Left lung (tissue), 10 donors: ENCODE results near the gene RAD9A. TPM values are rescaled to one million over a fixed set of nuclear protein-coding genes. Genes with fewer than 3 reads are reported as not detected.
"Not testable (repeated sequence)": the region's sequence is repeated elsewhere in the genome, so short reads cannot be mapped to it uniquely, and the experiment has no call there.

Source experiments
- ATAC-seq: fragments of 200-7000 bp; cut with Tn5 transposase; one replicate; pipeline ENCODE4 v1.9.1; 2020; ENCODE audit warnings: moderate library complexity
- DNase-seq, 4 donors: peaks; one replicate each; pipeline ENCODE4 v3.0.0-alpha.2; 2013 to 2020
- H3K27ac ChIP-seq, 2 donors: fragments of 200-600 bp; sonication (generic) in 1 of 2; one replicate each; pipeline versions ENCODE4 v1.5.0 to v1.8.0; 2020 to 2021
- H3K27me3 ChIP-seq, 2 donors: fragments of 200-600 bp; sonication (generic) in 1 of 2; one replicate each; pipeline versions ENCODE4 v1.5.0 to v1.8.0; 2020 to 2021
- H3K36me3 ChIP-seq, 2 donors: fragments of 200-600 bp; sonication (generic) in 1 of 2; one replicate each; pipeline versions ENCODE4 v1.5.0 to v1.8.0; 2020 to 2021
- H3K4me1 ChIP-seq, 2 donors: fragments of 200-600 bp; one replicate each; pipeline ENCODE4 v1.8.0; 2021
- H3K4me3 ChIP-seq, 2 donors: fragments of 200-600 bp; sonication (generic) in 1 of 2; one replicate each; pipeline versions ENCODE4 v1.5.0 to v1.8.0; 2020 to 2021; ENCODE audit warnings: mild to moderate bottlenecking in 1 of 2
- H3K9me3 ChIP-seq, 2 donors: fragments of 200-600 bp; sonication (generic) in 1 of 2; one replicate each; pipeline versions ENCODE4 v1.5.0 to v1.8.0; 2020 to 2021
- intact Hi-C, 2 donors: fragments of 100-400 bp; cut with DNase I; formaldehyde crosslinking; loops; one replicate each; pipeline versions ENCODE4 v1.11.2 to v1.14.2; 2022
- polyA plus RNA-seq, 6 donors: library from polyadenylated mRNA; unstranded; fragments of 120-200 nt; gene quantifications; one replicate each; pipeline ENCODE4 v1.2.1, GENCODE V29; 2013; ENCODE audit not compliant: insufficient read length in 6 of 6
- total RNA-seq, 2 donors: library from RNA; stranded (reverse); fragmentation: NEBNext Ultra II Directional; extraction: Animal tissue kit (Norgen Biotek cat#: 25700); gene quantifications; one replicate each; pipeline ENCODE4 v1.2.1, GENCODE V29; 2021
- TF ChIP-seq, protein P1 (sequence below), 2 donors: fragments of 200-600 bp; sonication (generic) in 1 of 2; IDR thresholded peaks; one replicate each; pipeline versions ENCODE4 v1.5.0 to v1.8.0; 2021; ENCODE audit warnings: antibody characterized with exemption in 2 of 2
- donor health status: DM: no; HTN: yes; CAD: no.
- donor health status: DM: no; HTN: no; CAD: no.

The RAD9A gene
- total and polyA plus RNA-seq, 8 donors = 18.4 to 31.3 (median 23.7) TPM

DNA sequence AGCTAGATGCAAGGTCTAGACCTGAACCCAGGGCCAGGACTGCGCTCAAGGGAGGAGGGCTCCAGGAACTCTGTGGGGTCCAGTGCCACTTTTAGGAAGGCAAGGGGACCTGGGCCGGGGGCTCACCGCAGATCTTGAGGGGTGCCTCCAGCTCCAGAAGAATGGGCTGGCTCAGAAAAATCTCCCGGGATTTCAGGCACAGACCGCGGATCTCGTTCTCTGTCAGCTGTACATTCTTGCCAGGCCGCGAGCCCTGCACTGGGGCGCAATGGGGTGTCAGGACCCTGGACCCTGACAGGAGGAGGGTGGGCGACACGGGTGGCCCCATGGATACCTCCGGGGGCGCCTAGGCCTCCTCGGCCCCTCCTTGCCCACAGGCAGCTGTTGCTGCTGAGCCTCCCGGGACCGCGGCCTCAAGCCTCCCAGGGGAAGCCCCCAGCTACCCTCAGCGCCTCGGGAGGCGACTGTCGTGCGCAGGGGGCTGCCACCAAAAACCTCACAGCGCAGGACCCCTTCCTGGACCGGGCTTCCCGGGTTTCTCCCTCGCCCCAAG, 9.2 kb downstream of the RAD9A start:
- H3K27me3 ChIP-seq = no peaks in the 10 kb centered on the region
- ATAC-seq (no peak), DNase-seq (peak in 1 of 4 donors; percentile 86)
- peaks cover 16 to 78% of the 10 kb centered on the region in 2 donors for H3K4me1 ChIP-seq
- no peaks in the 10 kb centered on the region for H3K9me3 ChIP-seq
- H3K4me3 ChIP-seq = peak overlapping the region; percentile 91 to 98
- TF ChIP-seq, protein P1, sequence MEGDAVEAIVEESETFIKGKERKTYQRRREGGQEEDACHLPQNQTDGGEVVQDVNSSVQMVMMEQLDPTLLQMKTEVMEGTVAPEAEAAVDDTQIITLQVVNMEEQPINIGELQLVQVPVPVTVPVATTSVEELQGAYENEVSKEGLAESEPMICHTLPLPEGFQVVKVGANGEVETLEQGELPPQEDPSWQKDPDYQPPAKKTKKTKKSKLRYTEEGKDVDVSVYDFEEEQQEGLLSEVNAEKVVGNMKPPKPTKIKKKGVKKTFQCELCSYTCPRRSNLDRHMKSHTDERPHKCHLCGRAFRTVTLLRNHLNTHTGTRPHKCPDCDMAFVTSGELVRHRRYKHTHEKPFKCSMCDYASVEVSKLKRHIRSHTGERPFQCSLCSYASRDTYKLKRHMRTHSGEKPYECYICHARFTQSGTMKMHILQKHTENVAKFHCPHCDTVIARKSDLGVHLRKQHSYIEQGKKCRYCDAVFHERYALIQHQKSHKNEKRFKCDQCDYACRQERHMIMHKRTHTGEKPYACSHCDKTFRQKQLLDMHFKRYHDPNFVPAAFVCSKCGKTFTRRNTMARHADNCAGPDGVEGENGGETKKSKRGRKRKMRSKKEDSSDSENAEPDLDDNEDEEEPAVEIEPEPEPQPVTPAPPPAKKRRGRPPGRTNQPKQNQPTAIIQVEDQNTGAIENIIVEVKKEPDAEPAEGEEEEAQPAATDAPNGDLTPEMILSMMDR (IDR thresholded peaks at IDR 0.05) = no peak
- peaks cover 0 to 45% of the 10 kb centered on the region in 2 donors for H3K36me3 ChIP-seq
- H3K27ac ChIP-seq = peak overlapping the region; percentile 89 to 96
- intact Hi-C loops = no loop called here

DNA sequence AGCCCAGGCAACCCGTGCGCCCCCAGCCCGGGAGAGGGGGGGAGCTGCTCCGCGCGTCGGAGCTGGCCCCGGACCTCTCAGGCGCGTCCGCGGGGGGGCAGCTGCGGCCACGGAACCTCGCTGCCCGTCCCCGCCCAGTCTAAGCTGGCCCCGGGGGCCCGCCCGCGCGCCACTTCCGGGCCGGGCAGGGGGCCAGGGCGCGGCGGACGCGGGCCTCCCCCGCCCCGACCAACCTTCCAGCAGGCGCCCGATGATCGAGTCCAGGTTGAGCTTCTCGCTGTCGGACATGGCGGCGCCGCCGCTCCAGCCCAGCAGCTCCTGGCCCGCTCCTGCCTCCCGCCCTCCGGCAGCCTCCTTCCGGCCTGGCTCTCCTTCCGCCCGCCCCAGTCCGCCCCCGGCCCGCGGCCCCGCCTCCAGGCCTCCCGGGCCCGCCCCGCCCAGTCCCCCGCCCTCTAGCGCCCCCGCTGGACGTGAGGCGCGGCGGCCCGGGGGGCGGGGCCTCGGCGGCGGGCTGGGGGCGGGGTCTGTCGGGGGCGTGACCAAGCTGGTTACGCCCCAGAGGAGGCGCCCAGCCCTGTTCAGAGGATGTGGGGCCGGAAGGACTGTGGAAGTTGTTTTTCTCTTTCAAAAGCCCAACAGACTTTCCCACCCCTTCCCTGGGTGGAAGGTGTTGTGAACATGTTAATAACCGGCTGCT, 9.9 kb downstream of the RAD9A start, which contains the start of gene PPP1CA:
Gene PPP1CA, minus strand, starts transcription at position 364 of the 697 bp plus-strand sequence. Its CDS starts 76 bp downstream, at position 288.
- intact Hi-C loops = no loop called here
- no peaks in the 10 kb centered on the region for H3K27me3 ChIP-seq
- peaks cover 16 to 82% of the 10 kb centered on the region in 2 donors for H3K4me1 ChIP-seq

DNA sequence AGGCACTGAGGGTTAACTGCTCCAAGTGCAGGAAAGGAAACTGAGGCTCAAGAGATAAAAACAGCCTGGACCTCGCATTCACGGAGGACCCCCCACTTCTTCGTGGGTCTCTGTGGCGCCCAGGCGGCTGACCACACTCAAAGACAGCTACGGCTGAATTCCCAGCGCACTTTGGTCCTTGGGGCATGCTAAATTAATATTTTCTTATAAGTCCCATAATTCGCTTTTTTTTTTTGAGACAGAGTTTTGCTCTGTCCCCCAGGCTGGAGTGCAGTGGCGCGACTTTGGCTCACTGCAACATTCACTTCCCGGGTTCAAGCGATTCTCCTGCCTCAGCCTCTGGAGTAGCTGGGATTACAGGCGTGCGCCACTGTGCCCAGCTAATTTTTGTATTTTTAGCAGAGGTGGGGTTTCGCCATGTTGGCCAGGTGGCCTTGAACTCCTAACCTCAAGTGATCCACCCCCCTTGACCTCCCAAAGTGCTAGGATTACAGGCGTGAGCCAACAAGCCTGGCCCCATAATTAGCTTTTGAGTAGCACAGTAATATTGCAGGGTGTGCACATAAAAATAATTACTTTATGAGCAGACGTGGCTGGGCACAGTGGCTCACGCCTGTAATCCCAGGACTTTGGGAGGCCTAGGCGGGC, 10.5 kb downstream of the RAD9A start:
- Histone ChIP-seq H3K4me3 (peak overlapping the region in 1 of 2 donors; percentile 98), H3K4me1 (peaks cover 16 to 84% of the 10 kb centered on the region in 2 donors), H3K36me3 (peaks cover 0 to 32% of the 10 kb centered on the region in 2 donors), H3K27ac (peak overlapping the region; percentile 89 to 96)
- H3K27me3 ChIP-seq, intact Hi-C loops, H3K9me3 ChIP-seq, ATAC-seq, DNase-seq: not testable (repeated sequence)

More for the DNA sequence above, 9.9 kb downstream of the RAD9A start, which contains the start of gene PPP1CA:
- ATAC-seq (peak; percentile 92), DNase-seq (peak; percentile 88 to 98 (median 92))
- TF ChIP-seq, protein P1 (IDR thresholded peaks at IDR 0.05) = peak in 1 of 2 donors; percentile 75
- no peaks in the 10 kb centered on the region for H3K9me3 ChIP-seq
- H3K36me3 ChIP-seq = peaks cover 0 to 39% of the 10 kb centered on the region in 2 donors
- peak within 1 kb of the TSS; percentile 89 to 96 for H3K27ac ChIP-seq
- peak within 1 kb of the TSS; percentile 91 to 98 for H3K4me3 ChIP-seq

DNA sequence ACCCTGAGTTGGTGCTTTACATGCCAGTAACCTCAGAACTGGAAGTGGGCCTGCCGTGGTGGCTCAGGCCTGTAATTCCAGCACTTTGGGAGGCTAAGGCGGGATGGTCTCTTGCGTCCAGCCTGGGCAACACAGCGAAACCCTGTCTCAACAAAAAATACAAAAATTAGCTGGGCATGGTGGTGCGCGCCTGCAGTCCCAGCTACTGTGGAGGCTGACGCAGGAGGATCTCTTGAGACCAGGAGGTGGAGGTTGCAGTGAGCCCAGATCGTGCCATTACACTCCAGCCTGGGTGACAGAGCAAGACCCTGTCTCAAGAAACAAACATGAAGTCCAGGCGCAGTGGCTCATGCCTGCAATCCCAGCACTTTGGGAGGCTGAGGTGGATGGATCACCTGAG, 11.3 kb downstream of the RAD9A start:
- H3K4me1 ChIP-seq = peaks cover 16 to 84% of the 10 kb centered on the region in 2 donors
- H3K9me3 ChIP-seq, intact Hi-C loops, ATAC-seq, DNase-seq, H3K27me3 ChIP-seq: not testable (repeated sequence)
- peak overlapping the region; percentile 44 to 96 for H3K27ac ChIP-seq
- H3K4me3 ChIP-seq = peak overlapping the region in 1 of 2 donors; percentile 51
- peaks cover 0 to 25% of the 10 kb centered on the region in 2 donors for H3K36me3 ChIP-seq

DNA sequence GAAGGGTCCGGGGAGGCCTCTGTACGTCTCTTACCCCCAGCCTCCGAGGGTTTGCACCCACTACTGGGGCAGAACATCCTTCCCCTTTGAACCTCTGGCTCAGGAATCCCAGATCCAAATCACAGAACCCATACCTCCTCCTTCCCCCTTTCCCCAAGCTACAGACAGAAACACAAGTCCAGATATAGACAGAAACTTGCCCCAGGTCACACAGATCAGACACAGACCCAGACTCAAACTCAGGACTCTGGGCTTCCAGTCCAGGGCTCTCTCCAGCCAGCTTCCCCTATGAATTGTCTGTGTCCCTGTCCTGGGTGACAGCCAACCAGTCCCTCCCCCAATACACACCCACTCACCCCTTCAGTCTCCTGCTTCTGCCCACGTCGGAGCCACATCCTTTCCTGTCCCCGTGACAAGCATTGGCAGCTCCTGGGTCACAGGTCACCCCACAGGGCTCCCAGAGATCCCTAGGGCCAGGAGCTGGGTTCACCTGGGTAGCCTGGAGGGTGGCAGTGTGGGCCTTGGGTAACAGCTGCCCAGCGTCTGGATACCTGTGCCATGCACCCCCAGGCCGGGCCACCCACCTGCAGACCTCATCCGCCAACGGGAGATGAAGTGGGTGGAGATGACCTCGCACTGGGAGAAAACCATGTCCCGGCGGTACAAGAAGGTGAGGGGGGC, 12.9 kb downstream of the RAD9A start:
- DNase-seq (no peak), ATAC-seq (no peak)
- TF ChIP-seq, protein P1 (IDR thresholded peaks at IDR 0.05) = no peak
- Histone ChIP-seq H3K9me3 (no peaks in the 10 kb centered on the region), H3K27me3 (peaks cover 0 to 7% of the 10 kb centered on the region in 2 donors), H3K4me1 (peaks cover 11 to 84% of the 10 kb centered on the region in 2 donors), H3K27ac (peak overlapping the region in 1 of 2 donors; percentile 96), H3K36me3 (peaks cover 0 to 9% of the 10 kb centered on the region in 2 donors), H3K4me3 (peak overlapping the region in 1 of 2 donors; percentile 51)
- intact Hi-C loops = no loop called here
